Measurements from ENCODE around the gene HNRNPU.

HNRNPU gene

GRCh38 chr1:244862699-244863490 is 1.4 kb downstream of the HNRNPU start:
- DNase-seq: peak; percentile 96

- DNase-seq: no peak
Measured at GRCh38 chr1:244862354-244862698, 2.0 kb downstream of the HNRNPU start.

- no peak for DNase-seq
Measured at GRCh38 chr1:244861683-244862082, 2.7 kb downstream of the HNRNPU start.

- DNase-seq: no peak
Measured at GRCh38 chr1:244860914-244861610, 3.3 kb downstream of the HNRNPU start.

- no peak for DNase-seq
Measured at GRCh38 chr1:244860078-244860477, 4.3 kb downstream of the HNRNPU start.

GRCh38 chr1:244858357-244858756 is 6.0 kb downstream of the HNRNPU start:
- no peak for DNase-seq

- no peak for DNase-seq
Measured at GRCh38 chr1:244857761-244858160, 6.6 kb downstream of the HNRNPU start.

- no peak for DNase-seq
Measured at GRCh38 chr1:244854865-244855578, 9.3 kb downstream of the HNRNPU start.

- DNase-seq: no peak
Measured at GRCh38 chr1:244854166-244854565, 10.2 kb downstream of the HNRNPU start.

- DNase-seq: no peak
Measured at GRCh38 chr1:244852694-244853093, 11.6 kb downstream of the HNRNPU start.

- no peak for DNase-seq
Measured at GRCh38 chr1:244851546-244852231, 12.7 kb downstream of the HNRNPU start.

GRCh38 chr1:244850896-244851295 is 13.4 kb downstream of the HNRNPU start:
- no peak for DNase-seq

- DNase-seq: no peak
Measured at GRCh38 chr1:244850099-244850852, 14.1 kb downstream of the HNRNPU start.

GRCh38 chr1:244849189-244849866 is 15.0 kb downstream of the HNRNPU start:
- no peak for DNase-seq

- DNase-seq: no peak
Measured at GRCh38 chr1:244846653-244847052, 17.7 kb downstream of the HNRNPU start.

- DNase-seq: no peak
Measured at GRCh38 chr1:244844155-244845121, 19.9 kb downstream of the HNRNPU start.

GRCh38 chr1:244843148-244843978 is 21.0 kb downstream of the HNRNPU start:
- DNase-seq: no peak

- DNase-seq: no peak
Measured at GRCh38 chr1:244841273-244841927, 22.9 kb downstream of the HNRNPU start.

GRCh38 chr1:244840219-244840794 is 24.0 kb downstream of the HNRNPU start:
- no peak for DNase-seq
